ENCODE data around the gene AEBP2. TPM values are rescaled to one million over a fixed set of nuclear protein-coding genes. Genes with fewer than 3 reads are reported as not detected.
A peak's percentile ranks its signal among the peaks of the same experiment; 100 is the strongest.
"Not testable (repeated sequence)": the region's sequence is repeated elsewhere in the genome, so short reads cannot be mapped to it uniquely, and the experiment has no call there.

Gene AEBP2
- 8.7 TPM for polyA plus RNA-seq

DNA sequence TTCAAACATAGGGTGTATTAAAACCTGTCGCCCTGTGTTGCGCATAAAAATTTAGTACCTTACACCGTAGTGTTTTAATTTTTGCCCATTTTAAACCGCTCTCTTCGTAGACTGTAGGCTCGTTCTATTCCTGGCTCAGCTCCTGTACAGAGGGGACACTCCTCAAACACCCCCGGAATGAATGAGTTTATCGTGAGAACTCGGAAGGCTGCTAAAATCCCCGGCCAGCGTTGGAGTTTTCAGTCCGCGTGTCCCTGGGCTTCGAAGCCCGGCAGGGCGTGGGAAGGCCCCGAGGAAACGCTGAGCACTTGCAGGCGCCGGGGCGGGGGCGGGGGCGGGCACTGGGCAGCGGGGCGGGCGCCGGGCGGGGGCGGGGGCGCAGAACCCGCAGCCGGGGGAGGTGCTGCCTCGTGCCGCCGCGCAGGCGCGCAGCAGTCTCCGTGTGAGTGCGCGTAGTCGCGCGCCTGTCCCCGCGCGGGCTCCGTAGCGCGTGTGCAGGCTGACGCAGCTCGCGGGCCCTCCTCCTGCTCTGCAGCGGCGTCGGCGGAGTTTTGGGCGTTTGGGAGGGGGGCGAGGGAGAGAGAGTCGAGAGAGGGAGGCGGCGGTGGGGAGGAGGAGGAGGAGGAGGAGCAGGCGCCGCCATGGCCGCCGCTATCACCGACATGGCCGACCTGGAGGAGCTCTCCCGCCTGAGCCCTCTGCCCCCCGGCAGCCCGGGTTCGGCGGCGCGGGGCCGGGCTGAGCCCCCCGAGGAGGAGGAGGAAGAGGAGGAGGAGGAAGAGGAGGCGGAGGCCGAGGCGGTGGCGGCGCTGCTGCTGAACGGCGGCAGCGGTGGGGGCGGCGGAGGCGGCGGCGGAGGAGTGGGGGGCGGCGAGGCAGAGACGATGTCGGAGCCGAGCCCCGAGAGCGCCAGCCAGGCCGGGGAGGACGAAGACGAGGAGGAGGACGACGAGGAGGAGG lies at the start of gene AEBP2:
TSS of gene AEBP2 (plus strand) at position 434 of the 960 bp plus-strand sequence. CDS start at position 642, 208 bp downstream.
- H3K27me3 Mint-ChIP-seq, result peaks cover 1% of the 10 kb centered on the region
- H3K27ac Mint-ChIP-seq, result peak within 1 kb of the TSS; percentile 94 to 98 (median 95)
- peak within 1 kb of the TSS; percentile 97 to 99 (median 98) for H3K4me3 Mint-ChIP-seq
- H3K36me3 Mint-ChIP-seq, result peaks cover 6% of the 10 kb centered on the region
- peaks cover 22 to 31% (median 28%) of the 10 kb centered on the region in 3 donors for H3K4me1 Mint-ChIP-seq
- H3K9me3 Mint-ChIP-seq, result no peaks in the 10 kb centered on the region

GRCh38 chr12:19390051-19390598 lies 49.2 kb upstream of the AEBP2 start:
- Mint-ChIP-seq H3K27me3 (no peaks in the 10 kb centered on the region), H3K27ac (no peak overlapping the region), H3K4me3 (no peak overlapping the region)

GRCh38 chr12:19392644-19393043 lies 46.6 kb upstream of the AEBP2 start:
- not testable (repeated sequence) for H3K4me1 Mint-ChIP-seq, H3K27me3 Mint-ChIP-seq, H3K27ac Mint-ChIP-seq, H3K4me3 Mint-ChIP-seq, H3K36me3 Mint-ChIP-seq, H3K9me3 Mint-ChIP-seq

More at GRCh38 chr12:19390051-19390598, 49.2 kb upstream of the AEBP2 start:
- no peaks in the 10 kb centered on the region for H3K9me3 Mint-ChIP-seq
- H3K36me3 Mint-ChIP-seq, result no peaks in the 10 kb centered on the region
- no peaks in the 10 kb centered on the region for H3K4me1 Mint-ChIP-seq

DNA sequence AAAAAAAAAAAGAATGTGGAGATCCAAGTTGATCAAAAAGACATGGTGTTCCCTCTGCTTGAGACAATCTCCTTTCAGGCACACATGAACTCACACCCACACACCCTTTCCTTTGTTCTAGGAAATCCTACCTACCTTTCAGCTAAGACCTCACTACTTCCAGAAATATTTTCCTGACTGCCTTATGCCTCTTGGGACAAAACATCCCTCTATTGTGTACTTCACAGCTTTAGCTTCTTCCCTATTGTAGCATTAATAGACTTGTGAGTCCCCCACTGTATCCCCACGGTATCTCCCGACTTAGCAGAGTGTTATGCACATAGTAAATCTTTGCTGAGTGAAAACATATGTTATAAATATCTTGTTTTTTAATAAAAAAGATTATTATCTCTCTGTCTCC lies 44.9 kb upstream of the AEBP2 start:
- Mint-ChIP-seq H3K4me3 (no peak overlapping the region), H3K9me3 (peaks cover 0 to 3% (median 0%) of the 10 kb centered on the region in 3 donors), H3K4me1 (no peaks in the 10 kb centered on the region), H3K27ac (no peak overlapping the region), H3K36me3 (no peaks in the 10 kb centered on the region), H3K27me3 (no peaks in the 10 kb centered on the region)

GRCh38 chr12:19397534-19397933 lies 41.8 kb upstream of the AEBP2 start:
- Mint-ChIP-seq H3K36me3 (no peaks in the 10 kb centered on the region), H3K27me3 (no peaks in the 10 kb centered on the region), H3K4me1 (no peaks in the 10 kb centered on the region), H3K27ac (no peak overlapping the region), H3K4me3 (no peak overlapping the region), H3K9me3 (peaks cover 0 to 3% (median 0%) of the 10 kb centered on the region in 3 donors)

GRCh38 chr12:19398376-19399363 lies 40.6 kb upstream of the AEBP2 start:
- H3K27ac Mint-ChIP-seq, result no peak overlapping the region
- H3K4me3 Mint-ChIP-seq, result no peak overlapping the region
- peaks cover 0 to 3% (median 0%) of the 10 kb centered on the region in 3 donors for H3K9me3 Mint-ChIP-seq
- no peaks in the 10 kb centered on the region for H3K27me3 Mint-ChIP-seq
- no peaks in the 10 kb centered on the region for H3K36me3 Mint-ChIP-seq
- H3K4me1 Mint-ChIP-seq, result no peaks in the 10 kb centered on the region

- not testable (repeated sequence) for H3K36me3 Mint-ChIP-seq, H3K27ac Mint-ChIP-seq, H3K4me1 Mint-ChIP-seq, H3K27me3 Mint-ChIP-seq, H3K4me3 Mint-ChIP-seq, H3K9me3 Mint-ChIP-seq
Measured at GRCh38 chr12:19400649-19401285, 38.5 kb upstream of the AEBP2 start.

- no peak overlapping the region for H3K4me3 Mint-ChIP-seq
- H3K36me3 Mint-ChIP-seq, result no peaks in the 10 kb centered on the region
- peaks cover 0 to 3% (median 1%) of the 10 kb centered on the region in 3 donors for H3K4me1 Mint-ChIP-seq
- no peak overlapping the region for H3K27ac Mint-ChIP-seq
- H3K27me3 Mint-ChIP-seq, result peaks cover 1% of the 10 kb centered on the region
- H3K9me3 Mint-ChIP-seq, result peaks cover 0 to 5% (median 0%) of the 10 kb centered on the region in 3 donors
Measured at GRCh38 chr12:19402211-19402610, 37.1 kb upstream of the AEBP2 start.

DNA sequence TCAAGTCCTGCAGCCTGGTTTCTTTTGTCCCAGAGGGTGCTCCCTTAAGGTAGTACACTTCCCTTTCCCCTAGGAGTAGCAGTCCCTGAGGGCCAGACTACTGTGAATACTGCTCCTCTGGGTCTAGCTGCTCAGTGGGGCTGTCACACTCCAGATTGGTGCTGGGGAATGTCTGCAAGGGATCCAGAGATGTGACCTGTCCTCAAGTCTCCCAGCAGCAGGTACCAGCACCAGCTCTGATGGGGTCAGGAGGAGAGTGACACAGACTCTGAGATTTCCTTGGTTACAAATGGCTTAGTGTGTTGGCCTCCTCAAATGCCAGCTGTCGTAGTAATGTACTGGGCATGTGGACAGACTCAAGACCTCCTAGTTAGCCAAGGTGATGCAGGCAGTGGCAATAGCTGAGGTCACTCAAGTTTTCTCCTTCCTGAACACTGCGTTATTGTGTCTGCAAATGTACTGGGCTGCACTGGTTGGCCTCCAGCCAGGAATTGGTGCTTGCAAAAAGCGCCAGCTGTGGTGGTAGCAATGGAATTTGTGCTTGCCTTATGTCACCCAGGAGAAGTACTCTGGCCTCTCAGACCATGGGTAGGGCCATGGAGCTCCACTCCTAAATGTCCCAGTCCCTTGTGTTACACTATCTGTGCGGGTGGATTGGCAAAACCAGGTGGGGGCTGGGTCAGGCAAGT lies 36.4 kb upstream of the AEBP2 start:
- Mint-ChIP-seq H3K4me3 (no peak overlapping the region), H3K4me1 (peaks cover 0 to 3% (median 1%) of the 10 kb centered on the region in 3 donors), H3K9me3 (peaks cover 0 to 5% (median 0%) of the 10 kb centered on the region in 3 donors), H3K27ac (no peak overlapping the region), H3K36me3 (no peaks in the 10 kb centered on the region), H3K27me3 (peaks cover 1% of the 10 kb centered on the region)

DNA sequence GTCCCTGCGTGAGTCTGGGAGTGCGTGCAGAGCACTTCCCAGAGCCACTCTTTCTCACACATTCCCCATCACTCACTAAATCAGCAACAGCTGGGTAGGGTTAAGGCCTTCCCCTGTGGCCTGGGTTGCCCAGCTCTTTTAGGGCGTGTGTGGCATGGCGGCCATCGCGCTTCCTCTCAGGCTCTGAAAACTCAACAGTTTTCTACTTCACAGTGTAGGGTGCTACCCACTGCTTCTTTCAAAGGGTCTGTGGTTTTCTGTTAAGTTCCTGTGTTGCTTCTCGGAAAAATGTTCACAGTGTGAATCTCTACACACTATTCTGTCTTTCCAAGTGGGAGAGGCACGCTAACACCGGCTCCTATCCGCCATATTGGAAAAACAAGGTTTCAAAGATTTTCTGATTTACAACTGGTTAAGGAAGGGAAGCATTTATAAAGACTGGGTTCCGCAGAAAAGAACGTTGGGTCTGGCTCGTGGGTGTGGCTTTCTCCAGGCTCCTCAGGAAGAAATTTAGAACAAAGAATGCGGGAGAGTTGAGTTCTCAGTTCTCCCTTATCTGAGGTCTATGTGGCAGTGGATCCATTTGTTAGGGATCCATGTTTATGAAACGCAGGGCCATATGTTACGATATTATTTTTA lies 34.9 kb upstream of the AEBP2 start:
- Mint-ChIP-seq H3K9me3 (peaks cover 0 to 5% (median 0%) of the 10 kb centered on the region in 3 donors), H3K27me3 (peaks cover 1% of the 10 kb centered on the region), H3K27ac (no peak overlapping the region), H3K4me3 (peak overlapping the region in 1 of 4 donors; percentile 11), H3K4me1 (peaks cover 0 to 3% (median 1%) of the 10 kb centered on the region in 3 donors), H3K36me3 (no peaks in the 10 kb centered on the region)

DNA sequence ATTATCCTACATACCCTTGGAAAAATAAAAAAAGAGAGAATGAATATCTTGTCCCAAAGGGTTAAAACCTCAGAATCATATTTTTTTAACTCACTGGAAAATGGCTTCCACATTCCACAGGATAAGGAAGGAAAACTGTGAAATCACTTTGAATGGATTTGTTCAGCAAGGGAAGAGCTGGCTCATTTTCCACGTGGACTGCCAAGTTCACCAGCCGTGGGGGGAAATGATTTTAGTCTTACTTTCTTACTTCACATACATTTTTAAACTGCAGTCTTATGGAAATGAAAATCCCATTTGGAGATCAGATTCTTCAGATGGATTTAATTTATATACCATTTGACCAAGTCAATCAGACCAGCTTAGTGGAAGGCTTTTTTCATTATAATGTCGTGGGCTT lies 29.9 kb upstream of the AEBP2 start:
- H3K36me3 Mint-ChIP-seq, result no peaks in the 10 kb centered on the region
- H3K4me3 Mint-ChIP-seq, result no peak overlapping the region
- H3K27me3 Mint-ChIP-seq, result peaks cover 1% of the 10 kb centered on the region
- H3K4me1 Mint-ChIP-seq, result peaks cover 0 to 1% (median 0%) of the 10 kb centered on the region in 3 donors
- H3K9me3 Mint-ChIP-seq, result peaks cover 0 to 5% (median 0%) of the 10 kb centered on the region in 3 donors
- no peak overlapping the region for H3K27ac Mint-ChIP-seq

- Mint-ChIP-seq H3K27me3 (peaks cover 1% of the 10 kb centered on the region), H3K9me3 (peaks cover 0 to 3% (median 0%) of the 10 kb centered on the region in 3 donors), H3K36me3 (no peaks in the 10 kb centered on the region), H3K4me1 (peaks cover 0 to 1% (median 0%) of the 10 kb centered on the region in 3 donors), H3K27ac (no peak overlapping the region), H3K4me3 (peak overlapping the region in 1 of 4 donors; percentile 54)
Measured at GRCh38 chr12:19410211-19410610, 29.1 kb upstream of the AEBP2 start.

DNA sequence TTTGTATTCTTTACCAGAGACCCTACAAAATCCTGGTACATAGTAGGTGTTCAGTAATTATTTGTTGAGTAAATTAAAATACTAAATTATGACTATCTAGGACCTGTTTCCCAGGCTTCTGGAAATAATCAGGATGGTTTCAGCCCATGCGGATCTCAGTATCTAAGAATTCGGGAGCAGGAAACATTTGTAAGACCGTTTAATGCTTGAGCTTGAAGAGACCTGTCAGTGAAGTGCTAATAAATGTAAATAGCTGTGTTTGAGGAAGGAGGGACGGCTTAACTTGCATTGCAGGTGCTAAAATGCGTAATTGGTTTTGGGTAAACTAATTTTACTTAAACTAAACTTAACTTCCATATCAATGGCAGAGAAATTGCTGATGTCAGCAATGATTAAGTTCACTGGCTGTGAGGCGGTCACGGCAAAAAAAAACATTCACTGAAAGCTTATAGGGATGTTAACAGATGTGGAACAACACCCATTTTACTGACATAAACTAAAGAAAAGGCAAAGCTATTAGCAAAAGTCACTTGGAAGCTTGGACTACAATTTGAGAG lies 28.6 kb upstream of the AEBP2 start:
- H3K4me1 Mint-ChIP-seq, result peaks cover 0 to 1% (median 0%) of the 10 kb centered on the region in 3 donors
- no peak overlapping the region for H3K27ac Mint-ChIP-seq
- no peak overlapping the region for H3K4me3 Mint-ChIP-seq
- H3K27me3 Mint-ChIP-seq, result peaks cover 1% of the 10 kb centered on the region
- H3K9me3 Mint-ChIP-seq, result peaks cover 0 to 3% (median 0%) of the 10 kb centered on the region in 3 donors
- H3K36me3 Mint-ChIP-seq, result no peaks in the 10 kb centered on the region
